Astrocyte of the spinal cord (primary cell): ENCODE results near the gene HPCAL1.

Source experiments
- DNase-seq: peaks from one replicate; pipeline ENCODE4 v3.0.0; 2011; ENCODE audit warnings: low read depth, low spot score
- H3K4me3 ChIP-seq: 2 replicates; pipeline ENCODE4 v1.5.1; 2011; ENCODE audit warnings: low read depth, mild to moderate bottlenecking, low read length, moderate library complexity
- CTCF ChIP-seq: IDR thresholded peaks from 2 replicates; pipeline ENCODE4 v1.5.1; 2012; ENCODE audit warnings: low read depth, mild to moderate bottlenecking, low read length, inconsistent platforms
- in situ Hi-C: cut with HindIII; loops from 2 replicates; pipeline ENCODE4 v1.10.0; 2017; ENCODE audit warnings: low sequenced_read_pairs

The HPCAL1 gene

GRCh38 chr2:10406016-10406415, 103.3 kb downstream of the HPCAL1 start:
- no peak overlapping the region for H3K4me3 ChIP-seq
- in situ Hi-C loops = no loop called here
- DNase-seq = no peak
- no peak for TF ChIP-seq CTCF

- TF ChIP-seq CTCF = no peak
- H3K4me3 ChIP-seq = no peak overlapping the region
- in situ Hi-C loops = no loop called here
Measured at GRCh38 chr2:10406491-10407188, 103.9 kb downstream of the HPCAL1 start.

GRCh38 chr2:10407432-10407831, 104.7 kb downstream of the HPCAL1 start:
- TF ChIP-seq CTCF = no peak
- H3K4me3 ChIP-seq = no peak overlapping the region
- DNase-seq = no peak
- in situ Hi-C loops = no loop called here

More at GRCh38 chr2:10406491-10407188, 103.9 kb downstream of the HPCAL1 start:
- no peak for DNase-seq

GRCh38 chr2:10407841-10408648, 105.3 kb downstream of the HPCAL1 start:
- peak; percentile 68 for DNase-seq
- H3K4me3 ChIP-seq = no peak overlapping the region
- TF ChIP-seq CTCF = no peak
- in situ Hi-C loops = no loop called here

- H3K4me3 ChIP-seq = no peak overlapping the region
- in situ Hi-C loops = no loop called here
- DNase-seq = peak; percentile 69
- peak; percentile 95 for TF ChIP-seq CTCF
Measured at GRCh38 chr2:10408649-10409579, 106.2 kb downstream of the HPCAL1 start.
